NCI-H146 treated with DMSO at 0.1 percent for 48 hours (cell line): ENCODE data around the gene SEPTIN12.

ENCODE experiments used
- DNase-seq: peaks from one replicate; lab custom pipeline; 2025; ENCODE audit not compliant: unreplicated experiment; lab: John Stamatoyannopoulos, UW

SEPTIN12 gene, protein sequence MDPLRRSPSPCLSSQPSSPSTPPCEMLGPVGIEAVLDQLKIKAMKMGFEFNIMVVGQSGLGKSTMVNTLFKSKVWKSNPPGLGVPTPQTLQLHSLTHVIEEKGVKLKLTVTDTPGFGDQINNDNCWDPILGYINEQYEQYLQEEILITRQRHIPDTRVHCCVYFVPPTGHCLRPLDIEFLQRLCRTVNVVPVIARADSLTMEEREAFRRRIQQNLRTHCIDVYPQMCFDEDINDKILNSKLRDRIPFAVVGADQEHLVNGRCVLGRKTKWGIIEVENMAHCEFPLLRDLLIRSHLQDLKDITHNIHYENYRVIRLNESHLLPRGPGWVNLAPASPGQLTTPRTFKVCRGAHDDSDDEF

DNA sequence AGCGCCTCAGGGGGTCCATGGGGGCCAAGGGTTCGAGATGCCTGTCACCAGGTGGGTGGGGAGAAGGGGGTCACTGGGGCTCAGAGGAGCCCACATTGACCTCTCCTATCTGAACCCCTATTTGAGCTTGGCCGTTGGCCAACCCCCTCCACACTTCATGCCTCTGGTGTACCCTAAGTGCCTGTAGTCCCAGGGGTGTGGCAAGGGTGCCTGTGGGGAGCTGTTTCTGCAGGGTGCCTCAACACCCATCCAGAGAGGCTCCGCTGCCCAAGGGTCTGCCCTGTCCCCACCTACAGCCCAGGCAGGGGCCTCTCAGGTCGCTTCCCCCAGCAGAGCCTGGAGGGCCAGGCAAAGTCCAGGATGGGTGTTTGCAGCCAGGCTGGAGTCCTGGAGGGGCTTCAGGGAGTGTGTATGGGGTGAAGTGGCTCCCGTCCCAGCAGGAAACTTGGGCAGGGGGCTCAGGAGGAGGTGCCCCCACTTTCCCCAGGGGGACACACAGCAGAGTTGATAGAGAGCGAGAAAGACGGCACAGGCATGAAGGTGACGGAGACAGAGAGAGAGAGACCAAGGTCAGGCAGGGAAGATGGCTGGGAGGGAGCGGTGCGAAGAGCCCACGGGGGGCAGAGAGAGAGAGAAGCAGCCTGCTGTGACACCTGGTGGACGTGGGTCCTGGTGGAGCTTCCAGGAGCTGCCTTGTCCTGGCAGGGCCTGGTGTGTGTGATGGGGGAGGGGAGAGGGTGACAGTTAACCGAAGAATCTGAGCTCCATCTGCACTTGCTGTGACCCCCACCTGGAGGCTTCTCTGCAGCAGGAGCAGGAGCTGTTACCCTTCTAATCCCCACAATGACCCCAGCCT lies at the start of gene SEPTIN12:
Gene SEPTIN12, minus strand, starts transcription at position 719 of the 856 bp plus-strand sequence. Its CDS starts 700 bp downstream, at position 19.
- peak; percentile 16 for DNase-seq

DNA sequence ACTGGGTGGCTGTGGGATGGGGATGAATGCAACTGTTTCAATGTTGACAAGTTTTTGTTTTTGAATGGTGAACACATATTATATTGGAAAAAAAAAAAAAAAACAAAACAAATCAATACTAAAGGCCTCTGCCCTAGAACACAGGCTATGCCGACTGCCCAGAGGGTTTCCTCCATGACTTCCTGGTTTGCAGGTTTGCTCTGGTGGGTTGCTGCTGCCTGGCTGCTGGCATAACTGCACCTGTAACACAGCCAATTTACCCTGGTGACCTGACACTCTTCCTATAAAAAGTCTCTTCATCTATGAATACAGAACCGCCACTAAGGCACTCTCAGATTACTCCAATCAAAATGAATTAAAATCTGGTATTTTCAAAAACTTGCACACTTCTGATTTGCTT lies 48.6 kb upstream of the SEPTIN12 start:
- no peak for DNase-seq

DNA sequence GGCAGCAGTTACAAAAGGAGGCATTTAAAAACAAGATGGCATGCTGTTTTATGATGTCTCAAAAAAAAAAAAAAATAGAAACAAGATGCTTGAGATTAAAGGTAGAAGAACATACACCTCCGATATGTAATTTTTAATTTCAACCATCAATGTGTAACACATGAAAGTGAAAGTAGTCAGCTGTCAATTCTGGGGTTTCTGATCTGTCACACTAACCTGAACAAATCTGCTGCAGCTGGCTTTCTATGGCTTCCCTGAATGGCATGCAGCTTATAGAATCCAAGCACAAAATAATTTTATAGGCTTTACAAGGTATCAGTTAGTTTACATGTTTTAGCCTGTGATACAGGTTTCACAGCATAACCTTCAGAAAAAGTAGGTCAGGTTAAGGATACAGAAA lies 45.4 kb upstream of the SEPTIN12 start:
- DNase-seq, result no peak

DNA sequence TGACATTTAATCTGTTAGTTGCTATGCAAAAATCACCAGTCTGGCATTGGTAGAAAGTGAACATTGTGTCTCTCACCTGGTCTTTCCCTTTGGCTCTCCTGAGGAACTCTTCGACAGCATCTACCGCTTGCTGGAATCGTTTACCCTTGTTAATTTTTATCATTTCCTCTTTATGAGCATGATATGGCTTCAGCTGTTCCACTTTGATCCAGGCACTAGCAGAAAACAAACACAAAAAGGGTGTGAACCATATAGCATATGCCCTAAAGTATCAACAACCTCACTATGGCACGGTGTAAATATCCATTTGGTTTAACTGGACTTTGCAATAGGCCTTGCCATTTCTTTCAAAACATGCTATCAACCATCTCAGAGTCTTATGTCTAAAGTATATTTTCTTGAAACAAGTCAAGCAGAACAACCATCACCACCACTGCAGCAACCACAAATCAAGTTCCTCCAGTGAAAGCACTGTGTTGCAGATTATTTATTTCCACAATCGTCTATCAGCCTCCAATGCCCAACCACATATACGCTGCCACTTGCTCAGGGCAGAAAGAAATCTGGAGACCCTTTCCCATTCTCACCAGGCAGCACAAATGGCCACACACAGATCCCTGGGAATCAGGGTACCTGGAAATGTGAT lies 44.7 kb upstream of the SEPTIN12 start:
- DNase-seq, result no peak

DNA sequence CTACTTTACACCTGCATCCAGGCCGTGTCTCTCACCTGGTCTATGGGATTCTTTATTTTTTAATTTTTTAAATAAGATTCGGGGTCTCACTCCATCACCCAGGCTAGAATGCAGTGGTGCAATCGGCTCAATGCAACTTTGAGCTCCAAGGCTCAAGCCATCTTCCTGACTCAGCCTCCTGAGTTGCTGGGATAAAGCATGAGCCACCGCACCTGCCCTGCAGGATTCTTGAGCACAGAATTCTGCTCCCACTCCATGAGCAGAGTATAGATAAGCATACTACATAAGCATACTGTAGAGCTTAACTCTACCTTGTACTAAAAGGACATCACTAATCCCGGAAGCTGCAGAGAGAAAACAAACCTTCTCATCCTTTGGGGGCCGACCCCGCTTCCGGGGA lies 43.5 kb upstream of the SEPTIN12 start:
- no peak for DNase-seq

DNA sequence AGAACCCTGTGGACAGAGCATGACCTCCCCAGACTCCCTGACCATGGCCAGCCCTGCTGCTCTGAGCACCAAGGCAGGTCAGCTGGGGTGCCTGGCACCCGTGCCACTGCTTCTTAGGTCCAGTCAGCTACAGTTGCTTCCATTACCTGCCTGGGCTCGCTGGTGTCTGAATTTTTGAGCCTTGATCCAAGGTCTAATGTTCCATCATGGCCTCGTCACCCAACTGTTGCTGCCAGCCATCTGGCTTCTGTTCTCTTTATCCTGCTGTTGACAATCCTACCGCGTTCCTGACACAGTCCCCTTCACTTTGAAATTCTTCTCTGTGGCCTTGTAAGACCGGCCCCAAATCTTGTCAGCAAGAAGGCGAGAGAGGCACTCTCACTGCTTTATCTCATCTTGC lies 42.3 kb upstream of the SEPTIN12 start:
- DNase-seq, result no peak

DNA sequence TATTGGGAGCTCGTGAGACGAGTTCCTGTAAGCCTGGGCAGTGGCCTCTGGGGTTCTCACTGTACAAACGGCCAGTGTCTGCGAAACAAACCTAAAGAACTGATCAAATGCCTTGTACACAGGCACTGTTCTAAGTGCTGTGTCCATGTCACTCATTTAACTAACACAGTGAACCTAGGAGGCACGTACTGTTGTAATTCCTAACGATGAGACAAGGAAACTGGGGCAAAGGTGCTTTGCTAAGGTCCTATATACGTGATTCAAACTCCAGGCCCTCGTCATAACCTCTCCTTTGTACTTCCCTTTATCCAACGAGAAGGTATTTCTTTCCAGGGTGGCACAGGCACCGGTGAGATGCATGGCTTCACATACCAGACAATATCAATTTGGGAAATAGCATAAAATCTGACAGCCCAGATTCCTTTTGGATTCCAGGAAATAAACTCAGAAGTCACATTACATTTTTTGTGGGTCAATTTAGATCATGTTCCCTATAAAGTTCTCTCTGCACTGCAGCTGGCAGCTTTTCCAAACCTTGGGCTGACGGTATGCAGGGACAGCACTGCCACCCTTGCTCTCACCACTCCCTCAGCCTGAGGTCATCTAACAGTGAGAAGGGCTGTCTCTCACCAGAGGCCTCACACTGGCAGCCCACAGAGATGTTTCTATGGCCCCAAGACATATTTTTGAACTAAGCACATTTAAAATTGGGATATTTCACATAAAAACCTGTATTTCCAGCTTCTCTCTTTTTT lies 40.6 kb upstream of the SEPTIN12 start:
- DNase-seq, result no peak

DNA sequence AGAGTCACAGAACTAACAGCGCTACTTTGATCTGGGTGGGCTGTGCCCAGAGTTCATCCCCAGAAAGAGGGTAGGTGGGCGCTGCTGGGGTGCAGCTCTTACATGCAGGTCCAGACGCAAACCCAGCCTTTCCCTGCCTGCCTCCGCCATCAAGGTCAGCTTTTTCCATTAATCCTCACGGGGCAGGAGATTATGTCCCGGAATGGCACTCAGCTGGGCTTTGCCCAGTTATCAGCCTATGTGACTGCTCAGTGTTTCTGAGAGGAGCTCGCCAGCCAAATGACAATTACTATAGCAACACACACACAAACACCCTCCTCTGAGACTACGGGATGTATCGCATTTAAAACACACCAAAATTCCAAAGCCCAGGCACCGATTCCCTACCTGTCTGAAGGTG lies 38.8 kb upstream of the SEPTIN12 start:
- no peak for DNase-seq

DNA sequence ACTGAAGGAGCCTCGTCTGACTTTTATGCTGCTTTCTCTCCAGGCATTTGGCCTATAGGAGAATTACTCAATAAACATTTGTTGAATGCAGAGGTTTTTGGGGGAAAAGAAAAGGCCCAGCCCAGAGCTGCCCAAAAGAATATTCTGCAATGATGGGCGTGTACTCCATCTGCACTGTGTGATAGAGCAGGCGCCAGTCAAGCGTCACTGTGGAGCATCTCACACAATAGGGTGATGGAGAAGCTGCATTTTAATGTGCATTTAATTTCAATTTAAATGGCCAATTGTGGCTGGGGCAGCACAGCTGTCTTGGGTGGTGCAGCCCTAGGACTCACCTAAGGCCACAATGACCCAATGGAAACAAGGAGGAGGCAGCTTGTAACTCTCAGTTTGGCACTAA lies 38.4 kb upstream of the SEPTIN12 start:
- no peak for DNase-seq

DNA sequence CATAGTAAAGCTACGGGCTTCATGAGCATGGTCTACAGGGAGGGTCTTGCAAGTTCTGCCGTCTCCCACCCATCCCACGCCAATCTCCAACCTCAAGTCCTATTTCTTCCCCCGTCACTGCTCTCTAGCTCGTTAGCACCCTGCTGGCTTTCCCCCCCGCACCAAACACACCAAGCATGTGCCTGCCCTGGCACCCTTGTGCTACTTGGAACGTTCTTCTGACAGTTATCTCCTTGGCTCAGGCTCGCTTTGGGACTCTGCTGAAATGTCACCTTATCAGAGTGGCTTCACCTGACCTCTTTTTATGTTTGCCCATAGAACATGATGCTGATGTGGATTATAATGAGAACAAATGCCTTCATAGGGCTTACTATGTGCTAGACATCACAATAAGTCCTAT lies 37.1 kb upstream of the SEPTIN12 start:
- no peak for DNase-seq

DNA sequence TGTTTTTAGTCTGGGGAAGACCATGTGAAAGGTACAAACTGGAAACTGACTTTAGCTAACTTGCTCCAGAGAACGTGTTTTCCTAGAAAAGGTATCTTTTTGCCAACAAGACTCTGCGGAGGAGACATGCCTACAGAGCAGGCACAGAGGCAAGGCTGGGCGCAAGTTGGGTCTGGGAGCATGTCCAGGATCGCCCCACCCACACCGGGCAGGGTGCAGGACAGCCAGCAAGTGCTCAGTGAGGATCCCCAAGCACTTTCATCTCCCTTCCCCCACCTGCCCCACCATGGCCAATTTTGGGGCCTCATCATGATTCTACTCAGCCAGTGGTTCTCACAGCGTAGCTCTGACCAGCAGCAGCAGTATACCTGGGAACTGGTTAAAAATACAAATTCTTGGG lies 32.5 kb upstream of the SEPTIN12 start:
- no peak for DNase-seq

DNA sequence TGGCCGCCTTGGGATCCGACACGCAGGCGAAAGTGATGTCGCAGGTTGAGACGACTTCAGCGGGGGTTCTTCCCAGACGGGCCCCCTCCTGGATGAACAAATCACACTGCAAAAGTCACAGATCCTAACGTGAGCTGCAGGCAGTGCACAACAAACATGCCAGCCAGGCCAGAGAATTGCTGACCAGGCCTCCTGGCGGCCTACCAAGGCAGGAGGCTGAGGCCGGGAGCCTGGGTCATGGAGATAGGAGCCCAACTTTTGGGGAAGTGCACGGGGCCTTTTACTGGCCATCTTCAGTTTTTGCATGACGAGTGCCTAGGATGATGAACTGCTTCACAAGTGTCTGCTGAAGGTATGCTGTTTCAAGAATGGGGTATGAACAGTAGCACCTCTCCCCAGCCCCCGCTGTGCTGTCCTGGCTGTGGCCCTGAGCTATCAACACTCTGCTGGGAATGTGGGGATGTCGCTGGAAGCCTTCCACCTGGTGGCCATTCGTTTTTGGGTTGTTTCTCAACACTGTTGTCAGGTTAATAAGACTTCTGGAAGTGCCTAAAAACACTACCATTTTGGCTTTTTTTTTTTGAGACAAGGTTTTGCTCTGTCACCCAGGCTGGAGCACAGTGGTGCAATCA lies 26.5 kb upstream of the SEPTIN12 start:
- DNase-seq, result no peak

DNA sequence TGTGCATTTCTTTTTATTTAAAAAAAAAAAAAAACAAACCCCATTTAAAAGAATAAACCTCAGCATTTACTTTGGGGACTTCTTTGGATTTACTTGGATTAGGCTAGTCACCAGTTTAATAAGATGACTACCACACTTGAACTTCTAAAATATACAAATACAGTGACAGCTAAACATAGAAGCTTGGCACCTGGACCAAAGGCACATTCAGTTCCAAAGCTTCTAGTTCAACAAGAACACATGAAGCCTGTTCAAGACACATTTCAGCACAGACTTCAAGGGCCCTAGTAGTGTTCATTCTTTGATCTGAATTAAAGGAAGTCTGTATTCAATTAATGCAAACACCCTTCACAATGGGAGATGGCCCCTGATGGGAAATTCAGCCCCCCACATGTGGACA lies 25.9 kb upstream of the SEPTIN12 start:
- DNase-seq, result no peak

DNA sequence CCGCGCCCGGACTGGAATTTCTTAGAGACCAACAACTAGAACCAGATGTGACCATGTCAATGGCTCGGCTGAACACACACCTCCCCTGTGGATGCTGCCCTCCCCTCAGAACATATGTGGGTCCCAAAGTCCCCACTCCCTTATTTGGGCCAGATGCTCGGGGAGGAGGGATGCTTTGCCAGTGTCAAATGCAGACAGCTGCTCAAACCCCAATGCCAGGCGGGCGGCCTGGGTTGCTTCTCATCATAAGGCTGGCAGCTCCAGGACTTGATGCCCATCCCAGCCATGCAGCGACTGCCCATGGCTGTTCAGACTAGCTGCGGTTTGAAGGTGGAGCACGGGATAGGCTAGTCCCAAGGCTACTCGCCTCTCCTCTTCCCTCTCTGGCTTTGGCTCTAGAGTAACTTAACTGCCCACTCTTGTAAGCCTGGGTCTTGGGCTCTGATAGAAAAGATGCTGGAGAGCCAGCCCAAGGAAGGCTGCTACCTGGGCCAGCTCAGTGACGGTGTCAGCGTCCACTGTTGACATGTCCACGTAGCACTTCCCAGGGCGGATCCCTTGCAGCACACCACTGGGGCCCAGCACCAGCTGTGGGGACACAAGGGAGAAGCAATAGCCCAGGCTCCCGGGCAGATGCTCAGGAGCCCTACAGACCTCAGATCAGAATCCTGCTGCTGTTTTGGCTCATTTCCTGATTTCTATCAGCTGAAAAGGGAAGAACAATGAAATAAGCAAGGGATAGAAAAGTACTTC lies 25.3 kb upstream of the SEPTIN12 start:
- DNase-seq, result no peak

DNA sequence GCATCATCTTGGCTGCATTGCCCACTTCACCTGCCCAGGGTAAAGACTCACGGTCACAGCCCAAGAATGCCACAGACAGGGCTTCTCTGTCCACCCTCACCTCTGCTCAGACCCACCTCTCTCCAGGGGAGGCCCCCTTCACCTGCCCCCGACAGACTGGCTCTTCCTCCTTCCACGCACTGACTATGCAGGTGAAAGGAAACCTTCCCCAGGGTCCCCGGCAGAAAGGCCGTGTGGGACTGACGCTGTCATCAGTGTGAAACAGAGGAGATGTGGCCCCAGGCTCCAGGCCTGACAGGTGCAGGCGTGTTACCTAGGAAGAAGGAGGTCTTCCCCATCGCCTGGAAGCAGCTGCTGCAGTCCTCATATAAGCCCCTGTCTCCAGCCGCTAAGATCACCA lies 23.6 kb upstream of the SEPTIN12 start:
- DNase-seq, result no peak

DNA sequence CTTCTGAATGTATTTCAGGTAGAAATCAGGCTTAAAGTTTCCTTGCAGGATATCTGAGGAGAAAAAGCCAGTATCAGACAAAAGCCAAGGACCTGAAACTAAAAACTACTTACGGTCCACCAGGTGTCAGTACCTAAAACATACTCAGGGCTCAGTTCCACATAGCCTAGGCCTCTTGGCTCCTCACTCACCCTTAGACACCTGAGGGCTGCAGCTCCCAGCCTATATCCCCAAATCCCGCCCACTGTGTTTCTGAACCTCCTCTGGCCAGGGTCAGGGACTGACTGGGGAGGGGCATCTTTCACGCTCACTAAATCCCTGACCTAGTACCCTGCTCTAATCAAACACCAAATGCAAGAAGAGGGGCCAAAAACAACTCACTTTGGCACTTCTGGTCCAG lies 23.1 kb upstream of the SEPTIN12 start:
- DNase-seq, result no peak

DNA sequence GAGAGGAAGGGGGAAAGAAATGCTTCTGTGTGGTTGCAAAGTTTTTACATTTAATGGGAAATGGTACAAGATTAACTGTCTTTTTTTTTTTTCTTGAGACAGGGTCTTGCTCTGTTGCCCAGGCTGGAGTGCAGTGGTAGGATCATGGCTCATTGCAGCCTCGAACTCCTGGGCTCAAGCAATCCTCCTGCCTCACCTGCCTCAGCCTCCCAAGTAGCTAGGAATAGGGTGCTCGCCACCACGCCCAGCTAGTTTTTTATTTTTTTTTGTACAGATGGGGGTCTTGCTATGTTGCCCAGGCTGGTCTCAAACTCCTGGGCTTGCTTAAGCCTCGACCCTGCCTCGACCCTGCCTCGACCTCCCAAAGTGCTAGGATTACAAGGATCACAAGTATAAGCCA lies 18.1 kb upstream of the SEPTIN12 start:
- no peak for DNase-seq

DNA sequence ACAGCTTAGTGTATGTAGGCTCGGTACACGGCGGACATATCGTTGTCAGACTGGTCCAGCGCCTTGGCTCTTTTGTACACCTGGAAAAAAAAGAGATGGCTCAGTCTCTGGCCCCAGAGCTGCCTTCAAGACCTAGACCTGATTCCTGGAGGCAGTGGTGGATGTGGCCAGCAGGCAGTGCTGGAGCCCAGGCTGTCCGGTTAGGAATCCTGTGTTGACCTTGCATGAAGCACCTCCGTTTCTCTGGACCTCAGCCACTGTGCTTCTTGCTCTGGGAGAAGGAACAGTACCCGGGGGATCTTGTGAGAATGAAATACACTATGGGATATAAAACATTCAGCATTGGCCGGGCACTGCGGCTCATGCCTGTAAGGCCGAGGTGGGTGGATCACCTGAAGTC lies 17.1 kb upstream of the SEPTIN12 start:
- DNase-seq, result no peak

DNA sequence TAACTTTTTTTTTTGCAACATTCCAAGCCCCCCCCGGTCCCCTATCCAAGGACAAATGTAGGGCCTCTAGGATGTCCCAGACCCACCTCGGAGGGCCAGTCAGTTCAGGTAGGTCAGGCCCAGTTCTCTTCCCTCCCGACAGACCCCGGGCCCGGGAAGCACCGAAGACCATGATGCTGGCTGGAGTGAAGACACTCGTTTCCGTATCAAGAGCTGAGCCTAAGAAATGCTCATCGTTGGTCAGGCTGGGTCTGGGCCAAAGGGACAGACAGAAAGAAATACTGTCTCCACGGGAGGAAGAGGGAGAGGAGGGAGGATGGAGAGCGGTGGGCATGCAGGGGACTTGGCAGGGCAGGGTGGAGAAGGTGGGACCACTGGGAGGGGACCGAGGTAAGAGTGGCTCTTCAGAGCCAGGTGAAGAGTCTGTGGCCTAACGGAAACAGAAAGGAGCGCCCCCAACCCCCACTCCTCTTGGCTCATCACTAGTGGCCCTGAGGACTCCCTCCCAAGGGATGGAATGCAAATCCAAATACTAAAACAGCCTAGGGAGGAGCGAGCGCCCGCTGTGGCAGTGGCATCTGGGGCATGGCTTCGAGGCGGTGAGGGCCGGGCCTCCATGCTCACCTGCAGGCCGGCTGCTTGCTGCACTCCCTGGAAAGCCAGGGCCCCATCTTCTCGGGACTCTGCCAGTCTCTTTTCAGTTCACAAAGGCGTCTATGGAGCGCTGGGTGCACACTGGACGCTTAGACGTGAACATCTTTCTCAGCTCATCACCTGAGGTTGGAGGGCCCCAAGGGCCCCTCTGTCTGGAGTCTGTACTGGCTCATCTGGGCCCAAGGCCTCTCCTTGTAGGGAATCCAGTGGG lies 16.0 kb upstream of the SEPTIN12 start:
- DNase-seq, result no peak
